Measurements from ENCODE around the gene CHRDL2. TPM values are rescaled to one million over a fixed set of nuclear protein-coding genes. Genes with fewer than 3 reads are reported as not detected.
A peak's percentile ranks its signal among the peaks of the same experiment; 100 is the strongest.

CHRDL2 gene
- total RNA-seq, 1 experiment from 2014 or later = not detected

GRCh38 chr11:74672956-74673692, 58.1 kb downstream of the CHRDL2 start:
- Histone ChIP-seq H3K27me3 (ENCODE audit: insufficient read depth, low read length) (no peaks in the 10 kb centered on the region), H2AFZ (ENCODE audit: low read depth, low read length, poor library complexity, severe bottlenecking) (no peak overlapping the region), H3K79me2 (ENCODE audit: insufficient read depth, low read length) (no peaks in the 10 kb centered on the region), H3K27ac (ENCODE audit: low read depth, low read length) (no peak overlapping the region), H3K9me2 (ENCODE audit: insufficient read depth) (no peaks in the 10 kb centered on the region), H3K4me2 (ENCODE audit: low read length) (no peak overlapping the region), H3K4me1 (ENCODE audit: control insufficient read depth in 1 of 2, insufficient read depth in 2 of 2, low read length in 2 of 2) (no peaks in the 10 kb centered on the region), H3K36me3 (ENCODE audit: control insufficient read depth in 1 of 2, insufficient read depth in 2 of 2, low read length in 2 of 2) (no peaks in the 10 kb centered on the region), H3K9me3 (ENCODE audit: control insufficient read depth in 1 of 2, insufficient read depth in 1 of 2, low read depth in 1 of 2, low read length in 2 of 2) (no peaks in the 10 kb centered on the region), H3K9ac (ENCODE audit: low read length) (no peak overlapping the region), H4K20me1 (ENCODE audit: insufficient read depth) (no peaks in the 10 kb centered on the region), H3K4me3 (replicated peaks in 1 of 2; ENCODE audit: low read depth in 1 of 2, low read length in 2 of 2) (no peak overlapping the region)
- DNase-seq (ENCODE audit: low read depth, low spot score) (no peak), ATAC-seq (no peak; the same call in 1 of the 2 replicates)
- CTCF ChIA-PET = no interaction called here
- RAD21 ChIA-PET (ENCODE audit: low non-redundant PET in 1 of 2, low total read pairs in 2 of 2, uncharacterized antibody in 2 of 2, unreplicated experiment in 2 of 2) = no interaction called here
- BruUV-seq (replicated peaks) = no TSS peak
- POLR2A ChIA-PET = no interaction called here
- no peak for TF ChIP-seq EZH2 (IDR thresholded peaks at IDR 0.05)
- no peak for TF ChIP-seq ZBTB33 (IDR thresholded peaks at IDR 0.05; ENCODE audit: extremely low read depth, insufficient replicate concordance, low read length)
- intact Hi-C loops (cut with micrococcal nuclease) = no loop called here

GRCh38 chr11:74672332-74672955, 58.8 kb downstream of the CHRDL2 start:
- Histone ChIP-seq H3K4me2 (ENCODE audit: low read length) (no peak overlapping the region), H3K79me2 (ENCODE audit: insufficient read depth, low read length) (no peaks in the 10 kb centered on the region), H3K4me1 (ENCODE audit: control insufficient read depth in 1 of 2, insufficient read depth in 2 of 2, low read length in 2 of 2) (no peaks in the 10 kb centered on the region), H3K36me3 (ENCODE audit: control insufficient read depth in 1 of 2, insufficient read depth in 2 of 2, low read length in 2 of 2) (no peaks in the 10 kb centered on the region), H2AFZ (ENCODE audit: low read depth, low read length, poor library complexity, severe bottlenecking) (no peak overlapping the region), H3K9ac (ENCODE audit: low read length) (no peak overlapping the region), H4K20me1 (ENCODE audit: insufficient read depth) (no peaks in the 10 kb centered on the region), H3K9me2 (ENCODE audit: insufficient read depth) (no peaks in the 10 kb centered on the region), H3K27ac (ENCODE audit: low read depth, low read length) (no peak overlapping the region), H3K27me3 (ENCODE audit: insufficient read depth, low read length) (no peaks in the 10 kb centered on the region), H3K4me3 (replicated peaks in 1 of 2; ENCODE audit: low read depth in 1 of 2, low read length in 2 of 2) (no peak overlapping the region), H3K9me3 (ENCODE audit: control insufficient read depth in 1 of 2, insufficient read depth in 1 of 2, low read depth in 1 of 2, low read length in 2 of 2) (no peaks in the 10 kb centered on the region)
- BruUV-seq (replicated peaks) = no TSS peak
- peak; percentile 50 for ATAC-seq
- DNase-seq (ENCODE audit: low read depth, low spot score) = no peak
- intact Hi-C loops (cut with micrococcal nuclease) = no loop called here
- ChIA-PET RAD21 (ENCODE audit: low non-redundant PET in 1 of 2, low total read pairs in 2 of 2, uncharacterized antibody in 2 of 2, unreplicated experiment in 2 of 2) (no interaction called here), POLR2A (no interaction called here), CTCF (no interaction called here)
- TF ChIP-seq, protein P1, sequence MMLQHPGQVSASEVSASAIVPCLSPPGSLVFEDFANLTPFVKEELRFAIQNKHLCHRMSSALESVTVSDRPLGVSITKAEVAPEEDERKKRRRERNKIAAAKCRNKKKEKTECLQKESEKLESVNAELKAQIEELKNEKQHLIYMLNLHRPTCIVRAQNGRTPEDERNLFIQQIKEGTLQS (IDR thresholded peaks at IDR 0.05) = no peak
- TF ChIP-seq CBX3 (IDR thresholded peaks at IDR 0.05; ENCODE audit: low read depth) = no peak
- TF ChIP-seq TCF7L2 (IDR thresholded peaks at IDR 0.05; ENCODE audit: borderline replicate concordance, extremely low read depth, insufficient read depth, insufficient read length) = no peak
- no peak for TF ChIP-seq JUND (IDR thresholded peaks at IDR 0.05)
- TF ChIP-seq ELF1 (IDR thresholded peaks at IDR 0.05; ENCODE audit: borderline replicate concordance, low read depth) = no peak
- TF ChIP-seq POLR2A (IDR thresholded peaks at IDR 0.05; ENCODE audit: borderline replicate concordance, extremely low read depth, insufficient read depth, insufficient read length) = no peak
- no peak for TF ChIP-seq EZH2phosphoT487 (IDR thresholded peaks at IDR 0.05; ENCODE audit: borderline replicate concordance)
- TF ChIP-seq RAD21 (IDR thresholded peaks at IDR 0.05; ENCODE audit: low read depth) = no peak
- TF ChIP-seq SRF (IDR thresholded peaks at IDR 0.05; ENCODE audit: low read depth) = no peak
- no peak for TF ChIP-seq SIN3A (IDR thresholded peaks at IDR 0.05; ENCODE audit: low read depth)
- TF ChIP-seq YY1 (IDR thresholded peaks at IDR 0.05; ENCODE audit: extremely low read depth, insufficient replicate concordance, low read depth, low read length) = no peak
- TF ChIP-seq FOSL1 (IDR thresholded peaks at IDR 0.05; ENCODE audit: low read depth) = no peak
- TF ChIP-seq ZNF274 (IDR thresholded peaks at IDR 0.05; ENCODE audit: low read depth, low read length) = no peak

All from HCT116 (cell line).